ENCODE measurements around the gene DDI2.
A peak's percentile ranks its signal among the peaks of the same experiment; 100 is the strongest.
"Not testable (repeated sequence)": the region's sequence is repeated elsewhere in the genome, so short reads cannot be mapped to it uniquely, and the experiment has no call there.

The DDI2 gene

GRCh38 chr1:15617173-15618076, at the start of gene DDI2:
TSS of gene DDI2 (plus strand) at chr1:15617458. CDS start at chr1:15617671, 213 bp downstream.
- DNase-seq: peak; percentile 97

GRCh38 chr1:15568387-15569073, 48.7 kb upstream of the DDI2 start:
- no peak for DNase-seq

- DNase-seq: no peak
Measured at GRCh38 chr1:15570861-15571260, 46.4 kb upstream of the DDI2 start.

GRCh38 chr1:15571266-15571665, 46.0 kb upstream of the DDI2 start:
- no peak for DNase-seq

GRCh38 chr1:15573477-15573876, 43.8 kb upstream of the DDI2 start:
- DNase-seq: no peak

GRCh38 chr1:15574741-15575140, 42.5 kb upstream of the DDI2 start:
- no peak for DNase-seq

- DNase-seq: no peak
Measured at GRCh38 chr1:15575549-15576150, 41.6 kb upstream of the DDI2 start.

- DNase-seq: peak; percentile 38
Measured at GRCh38 chr1:15577691-15578090, 39.6 kb upstream of the DDI2 start.

GRCh38 chr1:15578921-15579682, 38.2 kb upstream of the DDI2 start:
- peak; percentile 48 for DNase-seq

GRCh38 chr1:15579683-15580047, 37.6 kb upstream of the DDI2 start:
- DNase-seq: no peak

- DNase-seq: no peak
Measured at GRCh38 chr1:15583016-15583706, 34.1 kb upstream of the DDI2 start.

- DNase-seq: peak; percentile 72
Measured at GRCh38 chr1:15584489-15585363, 32.5 kb upstream of the DDI2 start, which contains the start of gene AGMAT. TSS of gene AGMAT (minus strand) at chr1:15585051. CDS start at chr1:15584967, 84 bp downstream.

- no peak for DNase-seq
Measured at GRCh38 chr1:15592285-15592684, 25.0 kb upstream of the DDI2 start.

GRCh38 chr1:15595809-15596617, 21.2 kb upstream of the DDI2 start:
- DNase-seq: no peak

GRCh38 chr1:15598436-15598835, 18.8 kb upstream of the DDI2 start:
- no peak for DNase-seq

- peak; percentile 94 for DNase-seq
Measured at GRCh38 chr1:15603050-15603965, 13.9 kb upstream of the DDI2 start.

- not testable (repeated sequence) for DNase-seq
Measured at GRCh38 chr1:15603966-15604282, 13.3 kb upstream of the DDI2 start.

GRCh38 chr1:15604400-15604799, 12.9 kb upstream of the DDI2 start:
- DNase-seq: not testable (repeated sequence)

Data from activated CD4-positive, alpha-beta T cell treated with anti-CD3 and anti-CD28 coated beads, Interleukin-10, Interleukin-2, amounts not matched to agents 100 ng/mL and 50 ng/mL, durations not matched to agents 16 hours and 8 hours (primary cell).